MCF 10A (cell line): Measurements from ENCODE around the gene ATG16L2. TPM values are rescaled to one million over a fixed set of nuclear protein-coding genes. Genes with fewer than 3 reads are reported as not detected.
"Not testable (repeated sequence)": the region's sequence is repeated elsewhere in the genome, so short reads cannot be mapped to it uniquely, and the experiment has no call there.

Experiments used
- BruUV-seq: library from RNA; stranded (reverse); fragments of 400-500 nt; replicated peaks from 2 replicates; lab custom pipeline; 2021; lab: Mats Ljungman, UMichigan
- CTCF ChIA-PET: fragments of 300-600 bp; sonication (Branson Sonifier 250); formaldehyde crosslinking; extraction: SDS; loops from one replicate; lab custom pipeline; 2021; ENCODE audit warnings: antibody characterized with exemption, inconsistent platforms; lab: Yijun Ruan, JAX
- POLR2A ChIA-PET: fragments of 300-600, 350-650 bp; sonication (Branson Sonifier 250); formaldehyde crosslinking; extraction: SDS; loops from one replicate; lab custom pipeline; 2020; ENCODE audit warnings: antibody characterized with exemption, inconsistent platforms; lab: Yijun Ruan, JAX
- DNase-seq: peaks from one replicate; pipeline ENCODE4 v3.0.0-alpha.2; 2018; ENCODE audit not compliant: unreplicated experiment
- H3K27ac Mint-ChIP-seq: one replicate; pipeline ENCODE4 v1.8.0; 2022; ENCODE audit warnings: mild to moderate bottlenecking, low read depth, mixed read lengths; ENCODE audit not compliant: unreplicated experiment
- H3K27me3 Mint-ChIP-seq: one replicate; pipeline ENCODE4 v1.8.0; 2022; ENCODE audit warnings: mixed read lengths; ENCODE audit not compliant: insufficient read depth, unreplicated experiment
- H3K36me3 Mint-ChIP-seq: one replicate; pipeline ENCODE4 v1.8.0; 2022; ENCODE audit warnings: mild to moderate bottlenecking, moderate library complexity, mixed read lengths; ENCODE audit not compliant: insufficient read depth, unreplicated experiment
- H3K4me1 Mint-ChIP-seq: one replicate; pipeline ENCODE4 v1.8.0; 2022; ENCODE audit warnings: mixed read lengths; ENCODE audit not compliant: insufficient read depth, unreplicated experiment
- H3K4me3 Mint-ChIP-seq: one replicate; pipeline ENCODE4 v1.8.0; 2022; ENCODE audit warnings: mild to moderate bottlenecking, moderate library complexity, mixed read lengths; ENCODE audit not compliant: unreplicated experiment
- H3K9me3 Mint-ChIP-seq: one replicate; pipeline ENCODE4 v1.8.0; 2022; ENCODE audit warnings: mixed read lengths; ENCODE audit not compliant: unreplicated experiment
- CTCF ChIP-seq: fragments of 200-600 bp; IDR thresholded peaks from one replicate; pipeline ENCODE4 v1.8.0; 2022; ENCODE audit warnings: antibody characterized with exemption, mild to moderate bottlenecking; ENCODE audit not compliant: unreplicated experiment
- intact Hi-C: fragments of 100-400 bp; cut with micrococcal nuclease; formaldehyde crosslinking; loops from 2 replicates; pipeline ENCODE4 v1.14.1; 2022
- total RNA-seq: library from RNA; stranded (reverse); gene quantifications from 2 replicates; pipeline ENCODE4 v1.2.3, GENCODE V29; 2022

Gene ATG16L2
- total RNA-seq, 1 experiment from 2014 or later = 11.2 TPM

- Mint-ChIP-seq H3K27me3 (no peaks in the 10 kb centered on the region), H3K4me1 (peaks cover 15% of the 10 kb centered on the region), H3K9me3 (no peaks in the 10 kb centered on the region), H3K36me3 (no peaks in the 10 kb centered on the region), H3K4me3 (no peak overlapping the region), H3K27ac (no peak overlapping the region)
- TF ChIP-seq CTCF = no peak
- DNase-seq = peak; percentile 24
- ChIA-PET CTCF (interaction anchor here (0.6 to 1.2 kb wide), 4 partner anchors 18 to 82 kb away, joined by 3 to 6 read pairs (median 4); no protein-coding TSS in a partner anchor), POLR2A (interaction anchor here (0.9 to 1.2 kb wide), 3 partner anchors 24 to 67 kb away, joined by 3 to 4 read pairs (median 3); no protein-coding TSS in a partner anchor)
- intact Hi-C loops = no loop called here
- BruUV-seq = no TSS peak
Measured at GRCh38 chr11:72789493-72790131, 24.6 kb upstream of the ATG16L2 start.

- H3K4me1 Mint-ChIP-seq = peaks cover 17% of the 10 kb centered on the region
- DNase-seq, H3K4me3 Mint-ChIP-seq, BruUV-seq, H3K36me3 Mint-ChIP-seq, CTCF ChIA-PET, H3K27ac Mint-ChIP-seq, H3K9me3 Mint-ChIP-seq, intact Hi-C loops, POLR2A ChIA-PET, H3K27me3 Mint-ChIP-seq: not testable (repeated sequence)
Measured at GRCh38 chr11:72791228-72791627, 23.0 kb upstream of the ATG16L2 start.

GRCh38 chr11:72792437-72793021 lies 21.7 kb upstream of the ATG16L2 start:
- H3K4me1 Mint-ChIP-seq = peaks cover 17% of the 10 kb centered on the region
- intact Hi-C loops = loop anchor here (1.0 kb wide), 2 partner anchors 67 to 108 kb away; no protein-coding TSS in a partner anchor
- no peak overlapping the region for H3K4me3 Mint-ChIP-seq
- POLR2A ChIA-PET = interaction anchor here (0.7 to 3.4 kb wide), 5 partner anchors 10 to 69 kb away, joined by 4 to 57 read pairs (median 14); partner anchors contain the start of gene ATG16L2
- H3K9me3 Mint-ChIP-seq = no peaks in the 10 kb centered on the region
- DNase-seq = no peak
- no peaks in the 10 kb centered on the region for H3K27me3 Mint-ChIP-seq
- CTCF ChIA-PET = interaction anchor here (0.6 to 3.9 kb wide), 23 partner anchors 8 to 508 kb away, joined by 3 to 85 read pairs (median 4); no protein-coding TSS in a partner anchor
- BruUV-seq = no TSS peak
- H3K36me3 Mint-ChIP-seq = no peaks in the 10 kb centered on the region
- TF ChIP-seq CTCF = no peak
- no peak overlapping the region for H3K27ac Mint-ChIP-seq

GRCh38 chr11:72793076-72793424 lies 21.2 kb upstream of the ATG16L2 start:
- no TSS peak for BruUV-seq
- H3K4me3 Mint-ChIP-seq = peak overlapping the region; percentile 89

More at GRCh38 chr11:72793076-72793424, 21.2 kb upstream of the ATG16L2 start:
- Mint-ChIP-seq H3K27me3 (no peaks in the 10 kb centered on the region), H3K36me3 (no peaks in the 10 kb centered on the region), H3K4me1 (peaks cover 17% of the 10 kb centered on the region), H3K9me3 (no peaks in the 10 kb centered on the region), H3K27ac (no peak overlapping the region)
- intact Hi-C loops = loop anchor here (1.0 kb wide), 2 partner anchors 68 to 109 kb away; no protein-coding TSS in a partner anchor
- TF ChIP-seq CTCF = no peak
- ChIA-PET CTCF (interaction anchor here (0.5 to 3.9 kb wide), 23 partner anchors 8 to 507 kb away, joined by 3 to 85 read pairs (median 4); no protein-coding TSS in a partner anchor), POLR2A (interaction anchor here (0.7 to 3.4 kb wide), 6 partner anchors 10 to 70 kb away, joined by 4 to 57 read pairs (median 12); partner anchors contain the start of gene ATG16L2)
- no peak for DNase-seq
